Activated CD8-positive, alpha-beta T cell treated with anti-CD3 and anti-CD28 coated beads for 36 hours (primary cell): ENCODE measurements around the gene STRN. TPM values are rescaled to one million over a fixed set of nuclear protein-coding genes. Genes with fewer than 3 reads are reported as not detected.

Source experiments
- ATAC-seq: fragments of 200-7000 bp; cut with Tn5 transposase; one replicate; pipeline ENCODE4 v1.10.0; 2021; ENCODE audit warnings: mild to moderate bottlenecking, moderate library complexity
- CTCF ChIA-PET: fragments of 350-600 bp; sonication (Branson Sonifier 250); formaldehyde crosslinking; loops from one replicate; lab custom pipeline; 2021; ENCODE audit warnings: antibody characterized with exemption; lab: Charles Lee
- POLR2A ChIA-PET: fragments of 350-600 bp; sonication (Branson Sonifier 250); formaldehyde crosslinking; loops from one replicate; lab custom pipeline; 2021; ENCODE audit warnings: antibody characterized with exemption; lab: Charles Lee
- DNase-seq: peaks from one replicate; pipeline ENCODE4 v3.0.0-alpha.2; 2020
- H3K27ac Mint-ChIP-seq: one replicate; pipeline ENCODE4 v1.8.0; 2021; ENCODE audit warnings: mild to moderate bottlenecking, mixed read lengths
- H3K27me3 Mint-ChIP-seq: one replicate; pipeline ENCODE4 v1.8.0; 2021; ENCODE audit warnings: mixed read lengths
- H3K36me3 Mint-ChIP-seq: one replicate; pipeline ENCODE4 v1.8.0; 2021; ENCODE audit warnings: low read depth, mixed read lengths
- H3K4me1 Mint-ChIP-seq: one replicate; pipeline ENCODE4 v1.8.0; 2021; ENCODE audit warnings: low read depth, mixed read lengths
- H3K4me3 Mint-ChIP-seq: one replicate; pipeline ENCODE4 v1.8.0; 2021; ENCODE audit warnings: mild to moderate bottlenecking, moderate library complexity, mixed read lengths
- H3K9me3 Mint-ChIP-seq: one replicate; pipeline ENCODE4 v1.8.0; 2021; ENCODE audit warnings: mixed read lengths
- CTCF ChIP-seq: fragments of 200-600 bp; IDR thresholded peaks from one replicate; pipeline ENCODE4 v1.8.0; 2022; ENCODE audit warnings: antibody characterized with exemption, mild to moderate bottlenecking
- intact Hi-C: fragments of 100-400 bp; cut with micrococcal nuclease; formaldehyde crosslinking; loops from one replicate; pipeline ENCODE4 v1.10.0; 2022
- total RNA-seq, 2 experiments: library from RNA; stranded (reverse); gene quantifications; one replicate each; pipeline ENCODE4 v1.2.3, GENCODE V29; 2021

STRN gene
- total RNA-seq, 2 experiments from 2014 or later = 24.0 to 25.9 TPM

GRCh38 chr2:36859366-36859792, 107.0 kb downstream of the STRN start:
- intact Hi-C loops = no loop called here
- ChIA-PET POLR2A (no interaction called here), CTCF (no interaction called here)
- no peak for ATAC-seq
- Mint-ChIP-seq H3K27ac (peak overlapping the region; percentile 56), H3K36me3 (peaks cover 35% of the 10 kb centered on the region), H3K4me1 (peaks cover 13% of the 10 kb centered on the region), H3K9me3 (peaks cover 2% of the 10 kb centered on the region), H3K27me3 (no peaks in the 10 kb centered on the region), H3K4me3 (no peak overlapping the region)
- DNase-seq = no peak
- no peak for TF ChIP-seq CTCF

- intact Hi-C loops = no loop called here
- ChIA-PET CTCF (no interaction called here), POLR2A (no interaction called here)
- DNase-seq = no peak
- Mint-ChIP-seq H3K27ac (peak overlapping the region; percentile 56), H3K4me3 (no peak overlapping the region), H3K36me3 (peaks cover 37% of the 10 kb centered on the region), H3K4me1 (peaks cover 13% of the 10 kb centered on the region), H3K9me3 (peaks cover 2% of the 10 kb centered on the region), H3K27me3 (no peaks in the 10 kb centered on the region)
- TF ChIP-seq CTCF = no peak
- ATAC-seq = peak; percentile 86
Measured at GRCh38 chr2:36858551-36859365, 107.6 kb downstream of the STRN start.

GRCh38 chr2:36857713-36858112, 108.6 kb downstream of the STRN start:
- Mint-ChIP-seq H3K27ac (no peak overlapping the region), H3K4me3 (no peak overlapping the region), H3K36me3 (peaks cover 30% of the 10 kb centered on the region), H3K27me3 (no peaks in the 10 kb centered on the region), H3K9me3 (peaks cover 2% of the 10 kb centered on the region), H3K4me1 (peaks cover 13% of the 10 kb centered on the region)
- ATAC-seq (no peak), DNase-seq (no peak)
- POLR2A ChIA-PET = no interaction called here
- no peak for TF ChIP-seq CTCF
- intact Hi-C loops = no loop called here
- CTCF ChIA-PET = no interaction called here

GRCh38 chr2:36855429-36855828, 110.9 kb downstream of the STRN start:
- no peak for ATAC-seq
- no peaks in the 10 kb centered on the region for H3K9me3 Mint-ChIP-seq
- peaks cover 13% of the 10 kb centered on the region for H3K4me1 Mint-ChIP-seq
- DNase-seq = no peak
- no peak overlapping the region for H3K27ac Mint-ChIP-seq
- H3K36me3 Mint-ChIP-seq = peaks cover 29% of the 10 kb centered on the region
- no peak for TF ChIP-seq CTCF
- no peak overlapping the region for H3K4me3 Mint-ChIP-seq
- intact Hi-C loops = no loop called here
- ChIA-PET POLR2A (interaction anchor here (0.6 kb wide), 1 partner anchor 596 kb away, joined by 3 read pairs; no protein-coding TSS in a partner anchor), CTCF (interaction anchor here (1.4 kb wide), 1 partner anchor 76 kb away, joined by 3 read pairs; no protein-coding TSS in a partner anchor)
- no peaks in the 10 kb centered on the region for H3K27me3 Mint-ChIP-seq

- Mint-ChIP-seq H3K27ac (no peak overlapping the region), H3K36me3 (peaks cover 32% of the 10 kb centered on the region), H3K27me3 (no peaks in the 10 kb centered on the region), H3K4me3 (no peak overlapping the region), H3K9me3 (no peaks in the 10 kb centered on the region), H3K4me1 (peaks cover 12% of the 10 kb centered on the region)
- DNase-seq (no peak), ATAC-seq (no peak)
- CTCF ChIA-PET = interaction anchor here (1.2 to 1.8 kb wide), 3 partner anchors 11 to 75 kb away, joined by 3 to 5 read pairs (median 3); no protein-coding TSS in a partner anchor
- POLR2A ChIA-PET = no interaction called here
- TF ChIP-seq CTCF = no peak
- intact Hi-C loops = no loop called here
Measured at GRCh38 chr2:36854241-36854640, 112.1 kb downstream of the STRN start.
